ENCODE measurements around the gene SETX.

DNA sequence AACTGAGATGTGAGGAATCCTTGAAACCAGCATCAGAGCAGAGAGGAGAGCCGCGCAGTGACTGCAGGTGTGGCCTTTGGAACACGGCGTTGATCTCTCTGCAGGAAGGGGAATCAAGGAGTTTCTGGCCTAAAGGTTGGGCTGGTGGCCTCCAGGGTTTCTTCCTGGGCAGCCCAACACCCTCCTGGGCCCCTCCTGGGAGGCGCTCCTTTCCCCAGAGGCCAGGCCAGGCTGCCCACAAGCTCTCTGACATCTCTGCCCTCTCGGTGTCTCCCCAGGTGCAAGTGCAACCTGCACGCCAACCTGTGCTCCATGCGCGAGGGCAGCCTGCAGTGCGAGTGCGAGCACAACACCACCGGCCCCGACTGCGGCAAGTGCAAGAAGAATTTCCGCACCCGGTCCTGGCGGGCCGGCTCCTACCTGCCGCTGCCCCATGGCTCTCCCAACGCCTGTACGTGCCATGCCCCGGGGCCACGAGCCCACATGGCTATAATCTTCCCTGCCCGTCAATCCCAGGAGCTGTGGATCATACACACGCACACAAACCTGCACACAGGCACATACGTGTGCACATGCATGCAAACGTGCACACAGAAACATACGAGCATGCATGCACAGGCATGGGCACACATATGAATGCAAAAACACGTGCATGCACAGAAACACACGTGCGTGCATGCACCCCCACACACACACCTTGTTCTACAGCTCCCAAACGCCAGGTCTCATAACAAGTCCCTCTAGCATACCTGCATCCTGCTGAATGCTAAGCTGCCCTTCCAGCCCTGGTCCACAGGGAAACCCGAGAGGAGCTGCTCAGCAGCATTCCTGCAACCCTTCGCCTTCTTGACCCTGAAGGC lies 128.0 kb downstream of the SETX start:
- TF ChIP-seq, protein P1, sequence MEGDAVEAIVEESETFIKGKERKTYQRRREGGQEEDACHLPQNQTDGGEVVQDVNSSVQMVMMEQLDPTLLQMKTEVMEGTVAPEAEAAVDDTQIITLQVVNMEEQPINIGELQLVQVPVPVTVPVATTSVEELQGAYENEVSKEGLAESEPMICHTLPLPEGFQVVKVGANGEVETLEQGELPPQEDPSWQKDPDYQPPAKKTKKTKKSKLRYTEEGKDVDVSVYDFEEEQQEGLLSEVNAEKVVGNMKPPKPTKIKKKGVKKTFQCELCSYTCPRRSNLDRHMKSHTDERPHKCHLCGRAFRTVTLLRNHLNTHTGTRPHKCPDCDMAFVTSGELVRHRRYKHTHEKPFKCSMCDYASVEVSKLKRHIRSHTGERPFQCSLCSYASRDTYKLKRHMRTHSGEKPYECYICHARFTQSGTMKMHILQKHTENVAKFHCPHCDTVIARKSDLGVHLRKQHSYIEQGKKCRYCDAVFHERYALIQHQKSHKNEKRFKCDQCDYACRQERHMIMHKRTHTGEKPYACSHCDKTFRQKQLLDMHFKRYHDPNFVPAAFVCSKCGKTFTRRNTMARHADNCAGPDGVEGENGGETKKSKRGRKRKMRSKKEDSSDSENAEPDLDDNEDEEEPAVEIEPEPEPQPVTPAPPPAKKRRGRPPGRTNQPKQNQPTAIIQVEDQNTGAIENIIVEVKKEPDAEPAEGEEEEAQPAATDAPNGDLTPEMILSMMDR (IDR thresholded peaks at IDR 0.05; ENCODE audit: insufficient read depth, low read depth, low read length) = no peak
- no peak for TF ChIP-seq EZH2 (IDR thresholded peaks at IDR 0.05; ENCODE audit: insufficient read depth, low read length)

All from astrocyte (in vitro differentiated cells and primary cell).